Activated effector memory CD4-positive, alpha-beta T cell treated with Interleukin-2 at 50 U/mL for 16 hours (primary cell): ENCODE results near the gene SAA1.
"Not testable (repeated sequence)": the region's sequence is repeated elsewhere in the genome, so short reads cannot be mapped to it uniquely, and the experiment has no call there.

Experiments used
- DNase-seq: peaks from one replicate; pipeline ENCODE4 v3.0.0-alpha.2; 2020

SAA1 gene

DNA sequence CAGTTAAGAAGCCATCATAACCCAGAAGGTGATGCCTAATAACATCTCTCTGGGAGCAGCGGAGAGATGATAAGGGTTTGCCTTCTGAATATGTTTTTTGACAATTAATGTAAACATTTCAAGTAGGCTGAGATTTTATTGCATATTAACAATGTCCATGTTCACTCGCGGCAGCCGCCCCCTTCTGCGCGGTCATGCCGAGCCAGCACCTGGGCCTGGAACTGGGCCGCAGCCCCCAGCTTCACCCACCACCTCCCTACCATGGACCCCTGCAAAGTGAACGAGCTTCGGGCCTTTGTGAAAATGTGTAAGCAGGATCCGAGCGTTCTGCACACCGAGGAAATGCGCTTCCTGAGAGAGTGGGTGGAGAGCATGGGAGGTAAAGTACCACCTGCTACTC is 4.3 kb upstream of the SAA1 start:
- DNase-seq = no peak

DNA sequence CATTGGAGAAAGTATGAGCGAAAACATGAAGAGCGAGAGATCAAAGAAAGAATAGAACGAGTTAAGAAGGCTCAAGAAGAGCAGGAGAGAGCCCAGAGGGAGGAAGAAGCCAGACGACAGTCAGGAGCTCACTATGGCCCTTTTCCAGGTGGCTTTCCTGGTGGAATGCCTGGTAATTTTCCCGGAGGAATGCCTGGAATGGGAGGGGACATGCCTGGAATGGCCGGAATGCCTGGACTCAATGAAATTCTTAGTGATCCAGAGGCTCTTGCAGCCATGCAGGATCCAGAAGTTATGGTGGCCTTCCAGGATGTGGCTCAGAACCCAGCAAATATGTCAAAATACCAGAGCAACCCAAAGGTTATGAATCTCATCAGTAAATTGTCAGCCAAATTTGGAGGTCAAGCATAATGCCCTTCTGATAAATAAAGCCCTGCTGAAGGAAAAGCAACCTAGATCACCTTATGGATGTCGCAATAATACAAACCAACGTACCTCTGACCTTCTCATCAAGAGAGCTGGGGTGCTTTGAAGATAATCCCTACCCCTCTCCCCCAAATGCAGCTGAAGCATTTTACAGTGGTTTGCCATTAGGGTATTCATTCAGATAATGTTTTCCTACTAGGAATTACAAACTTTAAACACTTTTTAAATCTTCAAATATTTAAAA is 3.2 kb upstream of the SAA1 start:
- not testable (repeated sequence) for DNase-seq

DNA sequence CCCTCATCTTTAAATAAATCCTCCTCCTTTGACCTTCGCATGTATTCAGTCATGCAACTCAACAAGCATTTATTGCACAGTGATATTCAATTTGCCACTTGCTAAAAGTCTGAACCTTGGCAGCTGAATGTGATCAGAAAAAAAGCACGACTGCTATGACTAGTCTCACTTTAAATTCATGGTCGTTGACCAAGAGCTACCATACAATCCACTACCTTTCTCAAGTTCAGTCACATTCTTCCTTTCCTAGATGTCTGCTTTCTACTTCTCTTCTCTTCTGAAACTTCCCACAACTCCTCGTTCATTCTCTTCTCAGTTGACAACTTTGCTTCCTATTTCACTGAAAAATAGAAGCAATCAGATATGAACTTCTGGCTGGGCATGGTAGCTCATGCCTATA is 2.0 kb upstream of the SAA1 start:
- no peak for DNase-seq

DNA sequence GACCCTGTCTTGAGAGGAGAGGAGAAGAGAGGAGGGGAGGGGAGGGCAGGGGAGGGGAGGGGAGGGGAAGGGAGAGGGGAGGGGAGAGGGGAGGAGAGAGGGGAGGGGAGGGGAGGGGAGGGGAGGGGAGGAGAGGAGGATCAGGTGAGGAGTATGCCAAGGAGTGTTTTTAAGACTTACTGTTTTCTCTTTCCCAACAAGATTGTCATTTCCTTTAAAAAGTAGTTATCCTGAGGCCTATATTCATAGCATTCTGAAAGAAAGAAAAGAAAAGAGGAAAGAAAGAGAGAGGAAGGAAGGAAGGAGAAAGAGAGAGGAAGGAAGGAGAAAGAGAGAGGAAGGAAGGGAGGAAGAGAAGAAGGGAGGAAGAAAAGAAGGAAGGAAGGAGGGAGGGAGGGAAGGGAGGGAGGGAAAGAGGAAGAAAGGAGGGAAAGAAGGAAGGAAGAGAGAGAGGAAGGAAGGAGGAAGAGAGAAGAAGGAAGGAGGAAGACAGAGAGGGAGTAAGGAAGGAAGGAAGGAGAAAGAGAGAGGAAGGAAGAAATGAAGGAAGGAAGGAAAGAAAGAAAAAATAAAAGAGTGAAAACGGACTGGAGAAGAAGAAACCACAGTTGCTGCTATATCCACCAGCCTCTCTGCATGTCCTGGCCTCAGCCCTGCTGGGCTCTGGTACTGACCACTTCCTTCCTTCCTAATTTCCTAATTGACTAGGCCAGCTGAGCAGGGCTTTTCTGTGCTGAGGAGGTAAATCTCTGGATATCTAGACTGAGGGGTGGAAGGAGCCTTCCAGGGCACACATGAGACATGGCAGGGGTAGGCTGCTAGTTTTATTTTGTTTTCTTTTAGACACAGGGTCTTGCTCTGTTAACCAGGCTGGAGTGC is 1.1 kb upstream of the SAA1 start:
- DNase-seq = no peak

DNA sequence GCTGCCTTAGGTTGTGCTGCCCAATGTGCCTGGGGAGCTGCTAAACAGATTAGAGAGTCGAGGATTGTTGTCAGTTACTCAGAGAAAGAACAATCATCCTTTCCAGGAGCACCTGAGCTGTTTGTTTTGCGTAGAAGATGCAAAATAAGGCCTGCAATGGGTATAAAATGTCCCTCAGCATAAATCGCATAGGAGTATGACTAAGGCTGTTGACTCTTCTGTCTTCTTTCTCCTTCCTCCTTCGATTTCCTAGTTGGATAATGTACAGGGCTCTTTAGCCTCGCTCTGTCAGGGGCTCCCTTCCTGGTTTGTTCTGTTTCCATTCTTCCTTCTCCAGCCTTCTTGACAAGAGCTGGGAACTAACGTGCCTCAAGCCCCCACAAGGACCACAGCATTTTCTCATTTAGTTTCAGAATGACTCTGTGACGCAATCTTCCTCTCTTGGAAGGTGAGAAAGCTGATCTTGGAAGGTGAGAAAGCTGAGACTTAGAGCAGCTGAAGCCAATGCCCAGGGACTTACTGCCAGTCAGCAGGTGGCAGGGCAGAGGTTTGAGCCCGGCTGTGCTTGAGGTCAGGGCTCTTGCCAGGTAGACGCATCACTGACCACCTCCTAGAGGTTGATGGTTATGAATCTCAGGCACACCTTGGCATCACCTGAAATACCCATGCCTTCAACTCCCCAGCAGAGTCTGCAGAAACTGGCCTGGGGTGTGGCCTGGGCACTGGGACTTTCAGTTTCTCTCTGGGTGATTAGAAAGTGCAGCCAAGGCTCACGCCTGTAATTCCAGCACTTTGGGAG is 1.5 kb downstream of the SAA1 start:
- not testable (repeated sequence) for DNase-seq

DNA sequence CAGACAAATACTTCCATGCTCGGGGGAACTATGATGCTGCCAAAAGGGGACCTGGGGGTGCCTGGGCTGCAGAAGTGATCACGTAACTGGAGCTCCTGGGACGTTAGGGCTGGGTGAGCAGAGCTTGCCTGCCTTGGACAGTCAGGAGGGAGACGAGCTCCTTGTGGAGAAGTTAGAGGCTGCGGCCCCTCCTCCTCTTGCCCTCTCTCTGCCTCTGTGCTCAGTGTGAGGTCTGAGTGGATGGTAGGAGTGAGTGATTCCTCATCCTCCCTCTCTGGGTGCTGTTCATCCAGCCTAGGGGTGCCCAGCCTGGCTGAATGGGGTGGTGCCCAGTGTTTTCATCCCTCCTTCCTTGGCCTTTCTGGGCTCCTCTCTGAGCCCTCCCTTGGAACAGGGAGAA is 3.2 kb downstream of the SAA1 start:
- not testable (repeated sequence) for DNase-seq

DNA sequence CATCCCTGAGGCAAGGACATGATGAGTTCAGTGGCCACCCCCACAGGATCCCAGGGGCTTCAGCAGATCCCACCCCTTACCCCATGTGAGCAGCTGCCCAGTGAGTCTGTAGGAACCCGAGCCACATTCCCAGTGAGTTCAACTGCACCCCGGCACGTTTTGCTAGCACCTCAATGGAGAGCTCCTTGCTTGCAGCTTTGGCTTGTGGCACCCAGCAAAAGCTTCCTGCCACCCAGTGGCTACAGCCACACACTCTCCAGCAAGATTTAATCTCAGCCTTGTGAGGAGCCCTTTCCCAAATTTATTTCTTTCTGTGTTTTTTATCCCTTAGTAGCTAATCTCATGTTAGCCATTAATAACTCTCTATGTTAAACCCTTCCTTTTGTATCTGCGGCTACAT is 4.0 kb downstream of the SAA1 start:
- no peak for DNase-seq

DNA sequence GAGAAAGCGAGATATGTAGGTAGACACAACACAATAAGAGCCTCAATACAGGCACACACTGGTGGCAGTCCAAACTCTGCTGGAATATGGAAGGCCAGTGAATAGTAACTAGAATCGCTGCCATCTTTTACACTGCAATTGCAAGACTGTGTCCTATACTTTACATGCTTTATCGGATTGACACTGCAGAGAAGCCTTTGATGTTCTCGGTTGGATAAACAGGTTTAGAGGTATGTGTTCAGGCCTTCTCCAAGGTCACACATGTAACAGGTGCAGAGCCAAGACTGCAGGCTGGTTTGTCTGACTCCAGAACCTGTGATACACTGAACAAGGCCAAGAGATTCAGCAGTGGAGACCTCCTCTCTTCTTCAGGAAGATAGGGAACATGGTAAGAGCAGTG is 5.1 kb downstream of the SAA1 start:
- no peak for DNase-seq

DNA sequence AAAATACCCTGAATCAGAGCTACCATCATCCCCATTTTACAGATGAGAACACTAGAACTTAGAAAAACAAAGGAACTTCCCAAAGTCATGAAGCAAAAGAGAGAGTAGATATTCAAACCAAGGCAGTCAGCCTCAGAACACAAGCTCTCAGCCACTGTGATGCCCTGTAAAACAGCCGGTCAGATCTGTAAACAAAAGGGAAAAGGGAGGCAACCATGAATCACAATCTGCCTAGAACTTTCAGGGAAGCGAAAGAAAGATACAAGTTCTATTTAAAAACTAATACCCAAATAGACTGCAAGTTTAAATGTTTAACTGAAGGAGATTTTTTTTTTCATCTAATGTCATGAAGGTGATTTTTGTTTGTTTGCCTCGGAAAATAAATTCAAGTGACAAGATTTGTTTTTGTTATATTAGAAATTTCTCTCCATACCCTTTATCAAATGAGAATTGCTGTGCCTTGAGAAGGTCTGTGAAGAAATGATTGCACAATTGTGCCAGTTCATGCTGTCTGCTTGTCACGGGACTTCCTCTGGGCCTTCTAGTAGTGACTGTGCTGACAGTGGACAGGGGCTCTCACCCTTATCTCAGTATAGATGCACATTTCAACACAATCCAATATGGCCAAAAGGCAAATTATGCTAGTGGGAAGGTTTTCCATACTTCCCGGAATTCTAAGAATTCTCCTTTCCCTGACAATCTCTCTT is 11.7 kb downstream of the SAA1 start:
- no peak for DNase-seq

DNA sequence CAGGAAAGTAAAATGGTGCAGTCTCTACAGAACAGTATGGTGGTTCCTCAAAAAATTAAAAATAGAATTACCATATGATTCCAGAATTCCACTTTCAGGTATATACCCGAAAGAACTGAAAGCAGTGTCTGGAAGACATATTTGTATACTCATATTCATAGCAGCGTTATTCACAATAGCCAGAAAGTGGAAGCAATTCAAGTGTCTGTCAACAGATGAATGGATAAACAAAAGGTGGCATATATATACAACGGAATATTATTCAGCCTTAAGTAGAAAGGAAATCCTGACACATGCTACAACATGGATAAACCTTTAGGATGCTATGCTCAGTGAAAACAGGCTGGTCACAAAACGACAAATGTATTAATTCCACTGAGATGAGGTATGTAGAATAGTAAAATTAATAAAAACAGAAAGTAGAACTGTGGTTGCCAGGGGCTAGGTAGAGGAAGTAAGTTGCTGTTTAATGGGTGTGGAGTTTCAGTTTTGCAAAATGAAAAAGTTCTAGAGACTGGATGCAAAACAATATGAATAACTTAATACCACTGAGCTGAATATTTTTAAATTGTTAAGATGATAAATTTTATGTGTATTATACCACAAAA is 14.5 kb downstream of the SAA1 start:
- DNase-seq = no peak

DNA sequence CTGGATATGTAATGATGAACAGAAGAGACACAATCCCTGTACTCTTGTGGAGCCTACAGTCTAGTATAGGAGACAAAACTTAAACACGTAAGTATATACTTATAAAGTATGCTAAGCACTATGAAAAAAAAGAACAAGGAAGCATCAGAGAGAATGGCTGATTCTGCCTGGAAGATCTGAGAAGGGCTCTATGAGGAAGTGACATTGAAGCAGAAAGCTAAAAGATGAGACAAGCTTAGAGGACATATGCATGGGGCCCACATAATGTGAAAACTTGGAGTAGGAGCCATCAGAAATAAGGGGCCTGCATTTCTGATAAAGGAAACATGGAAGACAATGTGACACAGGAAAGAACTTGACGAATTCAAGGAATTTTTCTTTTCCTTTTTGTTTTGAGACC is 16.6 kb downstream of the SAA1 start:
- no peak for DNase-seq

DNA sequence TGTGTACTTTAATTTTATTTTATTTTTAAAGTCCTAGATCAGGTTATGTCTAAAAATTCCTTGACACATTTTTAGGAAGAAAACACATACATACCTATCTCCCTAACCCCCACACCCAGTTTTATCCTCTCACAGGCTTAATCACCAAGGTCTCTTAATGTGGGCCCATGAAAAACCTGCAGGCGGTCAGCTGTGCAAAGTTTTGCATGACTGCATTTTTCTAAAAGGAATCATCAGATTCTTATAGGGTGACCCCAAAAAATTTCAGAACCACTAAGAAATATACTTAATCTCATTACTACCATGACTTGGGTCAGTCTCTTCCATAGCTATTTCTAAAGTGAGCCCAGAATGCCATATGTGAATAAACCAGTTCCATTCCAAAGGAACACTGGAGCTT is 19.8 kb downstream of the SAA1 start:
- DNase-seq = no peak

DNA sequence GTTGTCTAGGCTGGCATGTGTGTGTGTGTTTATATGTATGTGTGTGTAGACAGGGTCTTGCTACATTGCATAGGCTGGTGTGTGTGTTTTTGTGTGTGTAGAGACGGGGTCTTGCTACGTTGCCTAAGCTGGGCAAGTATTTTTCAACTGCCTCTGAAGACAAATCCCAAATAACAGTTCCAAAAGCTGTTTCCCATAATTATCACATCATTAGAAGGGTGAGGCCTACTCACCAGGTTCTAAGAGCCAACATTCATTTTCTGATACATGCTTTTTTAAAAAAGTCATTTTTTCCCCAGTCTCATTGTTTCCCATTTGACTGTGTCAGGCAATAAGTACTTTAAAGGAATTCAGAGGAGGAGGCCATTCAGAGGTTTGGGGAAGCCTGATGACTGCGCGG is 22.8 kb downstream of the SAA1 start:
- no peak for DNase-seq

DNA sequence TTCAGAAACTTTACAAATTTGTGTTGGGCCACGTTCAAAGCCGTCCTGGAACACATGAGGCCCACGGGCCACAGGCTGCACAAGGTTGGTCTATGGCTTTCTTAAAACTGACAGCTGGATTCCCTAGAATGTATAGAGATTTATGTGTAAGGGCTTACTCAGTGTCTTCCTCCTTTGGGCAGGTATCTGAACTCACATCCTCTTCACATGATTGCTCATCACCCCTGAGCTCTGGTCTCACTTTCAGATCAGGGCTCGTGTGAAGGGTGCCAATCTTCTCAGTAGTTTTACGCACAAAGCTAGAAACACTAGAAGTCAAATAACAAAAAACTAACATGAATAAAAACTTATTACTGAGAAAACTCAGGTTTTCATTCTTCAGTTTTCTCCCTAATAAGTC is 28.8 kb downstream of the SAA1 start:
- DNase-seq = no peak

DNA sequence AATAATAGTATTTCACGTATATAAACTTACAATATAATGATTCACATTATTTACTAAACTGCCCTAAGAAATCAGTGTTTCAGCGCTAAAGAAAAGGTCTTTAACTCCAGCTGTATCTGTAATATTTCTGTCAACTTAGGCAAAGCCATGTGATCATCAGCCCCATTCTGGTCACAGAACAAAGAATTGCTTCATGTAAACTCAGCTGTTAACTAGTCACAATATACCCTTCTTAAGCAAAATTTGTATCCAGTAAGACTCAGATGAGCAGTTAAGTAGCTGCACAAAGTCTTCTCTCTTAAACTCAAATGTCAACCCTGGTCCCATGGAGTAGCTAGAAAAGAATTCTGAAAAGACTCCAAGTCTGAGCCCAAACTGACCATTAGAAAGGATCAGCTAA is 29.3 kb downstream of the SAA1 start:
- DNase-seq = no peak

DNA sequence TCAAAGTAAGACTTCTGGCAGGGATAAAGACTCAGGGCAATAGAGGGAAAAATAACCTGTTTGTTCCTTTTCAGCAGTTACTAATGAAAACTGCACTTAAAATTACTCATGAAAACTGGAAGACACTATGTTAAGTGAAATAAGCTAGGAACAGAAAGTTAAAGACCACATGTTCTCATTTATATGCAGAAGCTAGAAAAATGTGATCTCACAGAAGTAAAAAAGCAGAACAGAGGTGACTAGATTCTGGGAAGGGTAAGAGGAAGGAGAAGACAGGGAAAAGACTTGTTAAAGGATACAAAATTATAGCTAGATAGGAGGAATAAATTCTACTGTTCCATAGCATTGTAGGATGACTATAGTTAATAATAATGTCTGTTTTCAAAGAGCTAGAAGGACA is 33.7 kb downstream of the SAA1 start:
- no peak for DNase-seq

DNA sequence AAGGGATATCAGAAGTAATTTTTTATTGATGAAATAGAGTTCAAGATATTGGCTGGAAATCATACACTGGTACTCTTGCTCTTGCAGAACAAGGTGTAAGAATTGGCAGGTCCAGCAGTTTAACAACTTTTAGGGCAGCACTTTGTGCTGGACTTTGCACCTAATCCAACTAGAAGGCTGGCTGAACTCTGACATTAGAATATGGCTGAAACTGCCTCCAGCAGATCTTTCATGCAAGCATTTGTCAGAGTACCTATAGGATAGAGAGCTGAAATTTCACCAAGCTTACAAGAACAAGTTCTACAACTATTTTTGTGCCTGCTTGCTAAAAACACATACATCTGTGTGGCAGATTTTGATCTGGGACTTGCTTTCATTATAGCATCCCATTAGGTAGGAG is 38.7 kb downstream of the SAA1 start:
- no peak for DNase-seq

DNA sequence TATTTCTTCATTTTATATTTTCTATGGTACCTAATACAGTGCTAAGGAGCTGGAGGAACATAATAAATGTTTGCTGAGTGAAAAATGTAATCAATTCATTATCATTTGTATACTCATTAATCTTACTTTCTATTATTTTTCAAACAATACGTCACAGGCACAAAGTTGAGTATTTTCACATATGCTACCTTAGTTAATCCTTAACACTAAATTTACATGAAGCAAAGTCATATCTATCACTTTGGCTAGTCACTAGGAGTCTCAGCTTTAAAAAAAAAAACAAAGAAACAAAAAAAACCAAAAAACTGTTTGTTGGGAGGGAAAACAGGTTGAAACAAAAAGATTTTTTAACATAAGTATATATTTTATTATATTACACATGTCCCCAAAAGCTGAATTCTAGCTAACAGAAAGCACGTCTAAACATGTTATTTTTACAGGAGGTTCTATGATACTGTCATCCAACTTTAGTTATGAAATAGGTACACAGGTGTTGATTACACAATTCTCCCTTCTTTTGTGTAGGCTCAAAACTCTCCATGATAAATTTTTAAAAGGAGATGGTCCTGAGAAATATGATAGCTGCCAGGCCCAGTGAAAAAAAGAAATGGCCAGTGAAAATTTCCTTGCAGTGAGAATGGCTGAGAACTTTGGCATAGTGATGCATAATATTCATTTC is 41.5 kb downstream of the SAA1 start:
- no peak for DNase-seq

DNA sequence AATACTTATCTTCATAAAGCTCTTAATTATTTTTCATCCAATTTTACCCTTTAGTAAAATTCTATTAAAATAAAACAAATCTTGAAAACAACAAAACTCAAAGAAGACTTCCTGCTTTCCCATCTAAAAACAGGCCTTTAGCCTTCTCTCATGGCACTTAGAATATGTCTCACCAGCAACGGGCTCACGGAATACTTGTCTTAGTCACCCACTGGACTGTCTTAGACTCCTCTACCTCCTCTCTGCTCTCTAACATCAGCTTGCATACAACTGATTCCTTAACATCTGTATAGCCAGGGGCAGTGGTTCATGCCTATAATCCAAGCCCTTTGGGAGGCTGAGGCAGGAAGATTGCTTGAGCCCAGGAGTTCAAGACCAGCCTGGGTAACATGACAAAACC is 42.2 kb downstream of the SAA1 start:
- DNase-seq = no peak

DNA sequence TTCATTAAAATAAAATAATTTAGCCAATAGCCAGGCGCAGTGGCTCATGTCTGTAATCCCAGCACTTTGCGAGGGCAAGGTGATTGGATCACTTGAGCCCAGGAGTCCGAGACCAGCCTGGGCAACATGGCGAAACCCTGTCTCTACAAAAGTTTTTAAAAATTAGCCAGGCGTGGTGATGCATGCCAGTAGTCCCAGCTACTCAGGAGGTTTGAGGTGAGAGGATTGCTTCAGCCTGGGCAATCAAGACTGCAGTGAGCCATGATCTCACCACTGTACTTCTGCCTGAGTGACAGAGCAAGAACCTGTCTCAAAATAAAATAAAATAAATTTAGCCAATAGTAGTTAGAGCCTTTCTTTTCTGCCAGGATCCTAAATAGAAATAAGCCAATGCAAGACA is 43.6 kb downstream of the SAA1 start:
- DNase-seq = no peak

DNA sequence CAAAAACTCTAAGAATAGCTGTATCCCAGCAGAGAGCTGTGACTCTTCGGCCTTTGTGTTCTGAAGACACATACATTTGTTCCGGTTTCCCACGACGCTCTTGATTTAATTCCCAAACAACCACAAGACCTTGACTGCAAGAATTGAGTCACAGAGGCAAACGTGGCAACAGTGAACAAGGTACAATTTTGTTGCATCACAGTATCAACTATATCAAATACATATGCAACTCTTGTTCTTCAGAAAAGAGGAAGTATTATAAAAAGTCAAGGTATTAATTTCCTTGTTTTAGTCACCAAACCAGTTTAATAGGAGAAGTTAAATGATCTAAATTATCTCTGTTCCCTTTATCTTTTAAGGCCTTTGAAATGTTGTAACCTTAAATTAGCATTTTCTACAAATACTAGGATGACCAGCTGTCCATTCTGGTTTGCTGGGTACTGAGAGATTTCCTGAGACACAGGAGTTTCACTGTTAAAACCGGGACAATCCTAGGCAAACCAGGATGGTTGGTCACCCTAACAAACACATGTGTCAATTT is 44.8 kb downstream of the SAA1 start:
- DNase-seq = no peak

DNA sequence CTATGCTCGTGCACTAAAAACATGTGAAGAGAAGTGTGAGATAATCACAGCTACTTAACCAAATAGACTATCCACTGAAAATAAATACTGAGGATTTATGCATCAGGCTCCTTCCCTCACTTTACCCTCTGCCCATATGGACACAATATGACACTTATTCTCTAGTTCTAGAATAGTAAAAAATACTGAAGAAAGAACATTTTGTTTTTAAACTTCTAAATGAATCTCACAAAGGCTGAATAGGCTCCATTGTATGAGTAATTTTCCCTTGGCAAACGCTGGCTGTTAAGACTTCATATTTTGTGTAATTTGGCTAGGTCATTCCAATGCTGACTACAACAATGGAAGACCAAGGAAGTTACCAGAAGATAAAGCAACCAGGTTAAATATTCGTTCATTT is 45.9 kb downstream of the SAA1 start:
- DNase-seq = no peak
